Endothelial cell of umbilical vein (primary cell): ENCODE results near the gene AXDND1. TPM values are rescaled to one million over a fixed set of nuclear protein-coding genes. Genes with fewer than 3 reads are reported as not detected.

ENCODE experiments used
- BruUV-seq: library from RNA; stranded (reverse); fragments of 400-500 nt; replicated peaks from 2 replicates; lab custom pipeline; 2021; lab: Mats Ljungman, UMichigan
- CTCF ChIA-PET: fragments of 300-600, 350-600 bp; sonication (Branson Sonifier 250); formaldehyde crosslinking; loops from one replicate; lab custom pipeline; 2021; ENCODE audit warnings: antibody characterized with exemption, inconsistent platforms; lab: Charles Lee
- POLR2A ChIA-PET: fragments of 300-600, 350-600 bp; sonication (Branson Sonifier 250); formaldehyde crosslinking; loops from one replicate; lab custom pipeline; 2021; ENCODE audit warnings: antibody characterized with exemption, inconsistent platforms; lab: Charles Lee
- DNase-seq: peaks from one replicate; pipeline ENCODE4 v3.0.0-alpha.2; 2011; ENCODE audit warnings: low read depth, low spot score
- FAIRE-seq: peaks from 2 replicates; lab custom pipeline; 2011; peaks lifted over from hg19 to GRCh38; lab: Jason Lieb, UNC
- H2AFZ ChIP-seq: 2 replicates; pipeline ENCODE4 v1.6.0; 2012; ENCODE audit warnings: low read depth, low read length, control low read depth, inconsistent platforms
- H3K27ac ChIP-seq: 2 replicates; pipeline ENCODE4 v1.5.1; 2011; ENCODE audit warnings: low read depth, mild to moderate bottlenecking, control low read depth, low read length, moderate library complexity; ENCODE audit not compliant: insufficient read depth
- H3K27me3 ChIP-seq, 2 experiments: 2 replicates each; pipeline versions ENCODE4 v1.6.0 to v1.6.1; 2011; ENCODE audit warnings: low read length in 2 of 2, mixed read lengths in 1 of 2; ENCODE audit not compliant: control insufficient read depth in 2 of 2, insufficient read depth in 2 of 2
- H3K36me3 ChIP-seq, 2 experiments: 2 replicates in 1 of 2; 3 replicates in 1 of 2; pipeline ENCODE4 v1.5.1; 2011; ENCODE audit warnings: low read length in 2 of 2, mild to moderate bottlenecking in 1 of 2, moderate library complexity in 1 of 2; ENCODE audit not compliant: control insufficient read depth in 2 of 2, insufficient read depth in 2 of 2; ENCODE audit errors: extremely low read depth in 1 of 2
- H3K4me1 ChIP-seq: 3 replicates; pipeline ENCODE4 v1.5.1; 2011; ENCODE audit warnings: mild to moderate bottlenecking, low read length; ENCODE audit not compliant: control insufficient read depth, insufficient read depth; ENCODE audit errors: extremely low read depth
- H3K4me2 ChIP-seq: 2 replicates; pipeline ENCODE4 v1.6.1; 2011; ENCODE audit warnings: low read length, control low read depth, mixed read lengths; ENCODE audit not compliant: insufficient read depth
- H3K4me3 ChIP-seq, 3 experiments: fragments of 200-600 bp in 1 of 3; sonication (generic), shearing (Covaris generic) in 1 of 3; replicated peaks in 1 of 3; 2 replicates each; pipeline ENCODE4 v1.5.1; 2011 to 2016; ENCODE audit warnings: control low read depth in 3 of 3, low read length in 3 of 3, mild to moderate bottlenecking in 2 of 3, inconsistent platforms in 1 of 3, low read depth in 1 of 3, moderate library complexity in 1 of 3; ENCODE audit not compliant: insufficient read depth in 1 of 3
- H3K79me2 ChIP-seq: 2 replicates; pipeline ENCODE4 v1.6.0; 2012; ENCODE audit warnings: low read length, inconsistent platforms; ENCODE audit not compliant: control insufficient read depth, insufficient read depth
- H3K9ac ChIP-seq: replicated peaks from 2 replicates; pipeline ENCODE3; 2011; ENCODE audit warnings: low read length, control low read depth; ENCODE audit not compliant: insufficient read depth; ENCODE audit errors: extremely low read depth
- H3K9me1 ChIP-seq: replicated peaks from 3 replicates; pipeline ENCODE4 v1.6.0; 2011; ENCODE audit warnings: mild to moderate bottlenecking, low read length; ENCODE audit not compliant: control insufficient read depth, insufficient read depth; ENCODE audit errors: extremely low read depth
- H3K9me3 ChIP-seq: replicated peaks from 2 replicates; pipeline ENCODE4 v1.5.1; 2012; ENCODE audit warnings: low read length, inconsistent platforms; ENCODE audit not compliant: control insufficient read depth, insufficient read depth
- H4K20me1 ChIP-seq: replicated peaks from 2 replicates; pipeline ENCODE3; 2011; ENCODE audit warnings: mild to moderate bottlenecking, low read length; ENCODE audit not compliant: control insufficient read depth, insufficient read depth; ENCODE audit errors: extremely low read depth
- EZH2 ChIP-seq: IDR thresholded peaks from 2 replicates; pipeline ENCODE4 v1.6.1; 2012; ENCODE audit warnings: borderline replicate concordance, low read depth, mild to moderate bottlenecking, moderate library complexity, low read length, inconsistent platforms; ENCODE audit not compliant: severe bottlenecking
- FOS ChIP-seq: IDR thresholded peaks from 2 replicates; pipeline ENCODE4 v1.6.1; 2011; ENCODE audit warnings: mild to moderate bottlenecking, low read length, moderate library complexity, borderline replicate concordance; ENCODE audit not compliant: insufficient read depth
- GATA2 ChIP-seq: IDR thresholded peaks from 2 replicates; pipeline ENCODE4 v1.7.0; 2011; ENCODE audit warnings: low read depth, mild to moderate bottlenecking, moderate library complexity, mixed read lengths, low read length; ENCODE audit not compliant: insufficient read length, insufficient read depth
- JUN ChIP-seq: IDR thresholded peaks from 2 replicates; pipeline ENCODE4 v1.6.1; 2011; ENCODE audit warnings: borderline replicate concordance, low read depth; ENCODE audit not compliant: insufficient read length, insufficient read depth
- MYC ChIP-seq: IDR thresholded peaks from one replicate; pipeline ENCODE4 v1.6.1; 2011; ENCODE audit warnings: mild to moderate bottlenecking, low read depth, low read length
- POLR2A ChIP-seq: IDR thresholded peaks from 2 replicates; pipeline ENCODE4 v1.6.1; 2012; ENCODE audit warnings: low read depth, mild to moderate bottlenecking, control low read depth, low read length
- POLR2AphosphoS5 ChIP-seq: IDR thresholded peaks from 2 replicates; pipeline ENCODE4 v1.6.1; 2012; ENCODE audit warnings: low read depth, mild to moderate bottlenecking, control low read depth, low read length, moderate library complexity; ENCODE audit not compliant: insufficient read depth
- dilution Hi-C: fragments of 300-500 bp; cut with MboI; formaldehyde crosslinking; loops from one replicate; pipeline ENCODE4 v1.15.0; 2019; ENCODE audit warnings: low sequenced_read_pairs; ENCODE audit not compliant: extremely low pct_ligation_motif_present
- intact Hi-C: fragments of 100-400 bp; cut with micrococcal nuclease; formaldehyde crosslinking; loops from one replicate; pipeline ENCODE4 v1.10.0; 2022
- polyA plus RNA-seq, 4 experiments: library from polyadenylated mRNA; depleted of rRNA in 3 of 4; stranded (reverse) in 3 of 4; unstranded in 1 of 4; fragments of >200 nt; gene quantifications; 2 replicates each; pipeline versions ENCODE4 v1.2.1 to v1.2.3, GENCODE V29; 2011 to 2012; ENCODE audit warnings: missing spikeins in 1 of 4
- total RNA-seq: library from RNA; stranded (reverse); gene quantifications from 2 replicates; pipeline ENCODE4 v1.2.3, GENCODE V29; 2021
- TF ChIP-seq, protein P1 (sequence below): IDR thresholded peaks from 2 replicates; pipeline ENCODE4 v1.6.1; 2011; ENCODE audit not compliant: insufficient read depth, insufficient read length
- TF ChIP-seq, protein P2 (sequence below), 2 donors: IDR thresholded peaks; 1 replicate in 1 of 2; 2 replicates in 1 of 2; pipeline ENCODE4 v1.5.1; 2011; ENCODE audit warnings: low read length in 2 of 2, mild to moderate bottlenecking in 2 of 2, moderate library complexity in 2 of 2, control low read depth in 1 of 2, inconsistent platforms in 1 of 2, low read depth in 1 of 2; ENCODE audit not compliant: insufficient read depth in 1 of 2; ENCODE audit errors: extremely low read depth in 1 of 2

Gene AXDND1
- total and polyA plus RNA-seq, 2 donors (not counting 3 experiments of a cell fraction or from before 2014, with no cell fraction given): 0.17 TPM; not detected in 1

DNA sequence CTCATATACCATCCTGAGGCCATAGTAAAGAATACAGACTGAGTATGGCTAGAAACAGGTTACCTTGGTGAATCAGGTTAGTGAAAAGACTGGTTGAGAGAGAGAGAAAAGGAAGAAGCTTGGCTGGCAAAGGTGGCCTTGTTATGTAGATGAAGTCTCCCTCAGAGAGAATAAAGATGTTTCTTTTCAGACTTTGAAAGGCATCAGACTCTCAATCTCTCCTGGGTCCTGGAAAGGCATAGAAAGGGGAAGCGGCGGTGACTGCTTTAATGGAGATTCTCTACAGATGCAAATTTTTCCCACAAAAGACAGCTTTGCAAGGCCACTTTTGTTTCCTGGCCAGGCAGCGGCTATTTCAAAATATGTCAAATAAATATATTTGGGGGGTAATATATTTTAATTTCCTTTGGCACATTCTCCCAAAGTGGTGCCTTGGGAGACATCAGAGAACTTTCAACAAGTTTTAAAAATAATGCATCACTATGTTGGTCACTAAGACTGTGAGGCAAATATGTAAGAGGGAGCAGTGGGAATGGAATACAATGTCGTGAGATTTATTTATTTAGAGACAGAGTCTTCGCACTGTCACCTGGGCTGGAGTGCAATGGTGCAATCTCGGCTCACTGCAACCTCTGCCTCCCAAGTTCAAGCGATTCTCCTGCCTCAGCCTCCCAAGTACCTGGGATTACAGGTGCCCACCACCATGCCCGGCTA lies 163.9 kb downstream of the AXDND1 start:
- Histone ChIP-seq H3K4me1 (no peaks in the 10 kb centered on the region), H3K4me2 (no peak overlapping the region), H3K4me3 (no peak overlapping the region), H2AFZ (no peak overlapping the region), H3K79me2 (no peaks in the 10 kb centered on the region), H3K27ac (no peak overlapping the region), H3K36me3 (no peaks in the 10 kb centered on the region), H3K9ac (no peak overlapping the region), H3K9me3 (no peaks in the 10 kb centered on the region), H3K9me1 (no peaks in the 10 kb centered on the region), H3K27me3 (no peaks in the 10 kb centered on the region), H4K20me1 (no peaks in the 10 kb centered on the region)
- no TSS peak for BruUV-seq
- intact Hi-C loops: no loop called here
- FAIRE-seq (no peak), DNase-seq (no peak)
- ChIA-PET POLR2A (no interaction called here), CTCF (no interaction called here)
- dilution Hi-C loops: no loop called here
- TF ChIP-seq GATA2: no peak
- no peak for TF ChIP-seq MYC
- TF ChIP-seq, protein P1, sequence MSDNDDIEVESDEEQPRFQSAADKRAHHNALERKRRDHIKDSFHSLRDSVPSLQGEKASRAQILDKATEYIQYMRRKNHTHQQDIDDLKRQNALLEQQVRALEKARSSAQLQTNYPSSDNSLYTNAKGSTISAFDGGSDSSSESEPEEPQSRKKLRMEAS: no peak
- TF ChIP-seq POLR2AphosphoS5: no peak
- no peak for TF ChIP-seq EZH2
- TF ChIP-seq, protein P2, sequence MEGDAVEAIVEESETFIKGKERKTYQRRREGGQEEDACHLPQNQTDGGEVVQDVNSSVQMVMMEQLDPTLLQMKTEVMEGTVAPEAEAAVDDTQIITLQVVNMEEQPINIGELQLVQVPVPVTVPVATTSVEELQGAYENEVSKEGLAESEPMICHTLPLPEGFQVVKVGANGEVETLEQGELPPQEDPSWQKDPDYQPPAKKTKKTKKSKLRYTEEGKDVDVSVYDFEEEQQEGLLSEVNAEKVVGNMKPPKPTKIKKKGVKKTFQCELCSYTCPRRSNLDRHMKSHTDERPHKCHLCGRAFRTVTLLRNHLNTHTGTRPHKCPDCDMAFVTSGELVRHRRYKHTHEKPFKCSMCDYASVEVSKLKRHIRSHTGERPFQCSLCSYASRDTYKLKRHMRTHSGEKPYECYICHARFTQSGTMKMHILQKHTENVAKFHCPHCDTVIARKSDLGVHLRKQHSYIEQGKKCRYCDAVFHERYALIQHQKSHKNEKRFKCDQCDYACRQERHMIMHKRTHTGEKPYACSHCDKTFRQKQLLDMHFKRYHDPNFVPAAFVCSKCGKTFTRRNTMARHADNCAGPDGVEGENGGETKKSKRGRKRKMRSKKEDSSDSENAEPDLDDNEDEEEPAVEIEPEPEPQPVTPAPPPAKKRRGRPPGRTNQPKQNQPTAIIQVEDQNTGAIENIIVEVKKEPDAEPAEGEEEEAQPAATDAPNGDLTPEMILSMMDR (IDR thresholded peaks at IDR 0.05; ENCODE audit: extremely low read depth in 1 of 2, insufficient read depth in 1 of 2, low read depth in 1 of 2, low read length in 2 of 2): no peak
- TF ChIP-seq FOS: no peak
- TF ChIP-seq POLR2A: no peak
- TF ChIP-seq JUN: no peak
